Progenitor cell of endocrine pancreas (in vitro differentiated cells): ENCODE measurements around the gene CTNNA2. TPM values are rescaled to one million over a fixed set of nuclear protein-coding genes. Genes with fewer than 3 reads are reported as not detected.

Experiments
- DNase-seq: peaks from one replicate; pipeline ENCODE4 v3.0.0; 2021; ENCODE audit warnings: low spot score; ENCODE audit not compliant: unreplicated experiment
- H3K27ac Mint-ChIP-seq: 2 replicates; pipeline ENCODE4 v1.8.0; 2021; ENCODE audit warnings: mild to moderate bottlenecking, moderate library complexity, mixed read lengths
- H3K27me3 Mint-ChIP-seq: 2 replicates; pipeline ENCODE4 v1.8.0; 2021; ENCODE audit warnings: mixed read lengths
- H3K36me3 Mint-ChIP-seq: 2 replicates; pipeline ENCODE4 v1.8.0; 2022; ENCODE audit warnings: mixed read lengths; ENCODE audit not compliant: insufficient read depth
- H3K4me1 Mint-ChIP-seq: 2 replicates; pipeline ENCODE4 v1.8.0; 2021; ENCODE audit warnings: low read depth, mixed read lengths
- H3K4me3 Mint-ChIP-seq: 2 replicates; pipeline ENCODE4 v1.8.0; 2021; ENCODE audit warnings: low read depth, mild to moderate bottlenecking, moderate library complexity, mixed read lengths
- H3K9me3 Mint-ChIP-seq: 2 replicates; pipeline ENCODE4 v1.8.0; 2021; ENCODE audit warnings: low read depth, mixed read lengths
- total RNA-seq: library from RNA; stranded (reverse); gene quantifications from 2 replicates; pipeline ENCODE4 v1.2.1, GENCODE V29; 2021
- TF ChIP-seq, protein P1 (sequence below): fragments of 200-600 bp; sonication (generic); IDR thresholded peaks from one replicate; pipeline ENCODE4 v1.5.0; 2021; ENCODE audit warnings: antibody characterized with exemption, mild to moderate bottlenecking; ENCODE audit not compliant: unreplicated experiment

Gene CTNNA2
- total RNA-seq, 1 donor from 2014 or later: 10.2 TPM

DNA sequence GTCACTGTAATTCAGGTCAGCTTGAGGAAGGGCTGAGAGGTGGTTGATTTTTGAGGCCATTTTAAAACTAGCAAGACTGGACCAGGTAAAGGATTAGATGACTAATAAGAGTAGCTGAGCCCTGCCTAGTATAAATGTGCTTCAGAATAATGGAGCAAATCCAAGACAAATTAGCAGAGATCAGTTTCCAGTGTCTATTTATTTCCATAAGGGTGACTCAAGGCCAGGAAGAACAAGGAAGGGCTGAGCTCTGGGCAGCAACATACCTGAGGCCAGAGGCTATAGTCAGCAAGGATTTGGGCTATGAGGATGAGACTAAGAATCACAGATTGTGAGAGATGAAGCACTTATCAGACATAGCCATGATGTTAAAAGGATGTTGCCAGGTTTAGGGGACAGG lies 1130.7 kb downstream of the CTNNA2 start:
- Mint-ChIP-seq H3K9me3 (no peaks in the 10 kb centered on the region), H3K27ac (no peak overlapping the region), H3K36me3 (no peaks in the 10 kb centered on the region), H3K4me3 (no peak overlapping the region), H3K27me3 (peaks cover 20% of the 10 kb centered on the region), H3K4me1 (peaks cover 21% of the 10 kb centered on the region)
- DNase-seq: no peak
- TF ChIP-seq, protein P1, sequence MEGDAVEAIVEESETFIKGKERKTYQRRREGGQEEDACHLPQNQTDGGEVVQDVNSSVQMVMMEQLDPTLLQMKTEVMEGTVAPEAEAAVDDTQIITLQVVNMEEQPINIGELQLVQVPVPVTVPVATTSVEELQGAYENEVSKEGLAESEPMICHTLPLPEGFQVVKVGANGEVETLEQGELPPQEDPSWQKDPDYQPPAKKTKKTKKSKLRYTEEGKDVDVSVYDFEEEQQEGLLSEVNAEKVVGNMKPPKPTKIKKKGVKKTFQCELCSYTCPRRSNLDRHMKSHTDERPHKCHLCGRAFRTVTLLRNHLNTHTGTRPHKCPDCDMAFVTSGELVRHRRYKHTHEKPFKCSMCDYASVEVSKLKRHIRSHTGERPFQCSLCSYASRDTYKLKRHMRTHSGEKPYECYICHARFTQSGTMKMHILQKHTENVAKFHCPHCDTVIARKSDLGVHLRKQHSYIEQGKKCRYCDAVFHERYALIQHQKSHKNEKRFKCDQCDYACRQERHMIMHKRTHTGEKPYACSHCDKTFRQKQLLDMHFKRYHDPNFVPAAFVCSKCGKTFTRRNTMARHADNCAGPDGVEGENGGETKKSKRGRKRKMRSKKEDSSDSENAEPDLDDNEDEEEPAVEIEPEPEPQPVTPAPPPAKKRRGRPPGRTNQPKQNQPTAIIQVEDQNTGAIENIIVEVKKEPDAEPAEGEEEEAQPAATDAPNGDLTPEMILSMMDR: no peak

DNA sequence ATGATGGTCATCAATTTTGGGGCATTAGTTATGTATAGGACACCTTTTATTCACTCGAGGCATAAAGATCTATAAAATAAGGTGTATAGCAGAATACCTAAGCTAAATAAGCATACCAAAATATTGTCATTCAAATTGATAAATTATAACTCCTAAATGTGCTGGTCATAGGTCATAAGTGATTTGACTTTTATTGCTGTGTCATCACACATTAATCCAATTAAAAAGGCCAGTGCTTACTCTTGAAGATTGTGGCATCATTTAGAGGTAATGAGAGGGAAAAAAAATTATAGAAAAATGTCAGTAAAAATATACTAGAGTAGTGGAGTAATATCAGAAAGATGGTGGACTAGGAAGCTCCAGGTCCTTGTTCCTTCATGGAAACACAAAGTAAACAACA lies 1138.6 kb downstream of the CTNNA2 start:
- peaks cover 2% of the 10 kb centered on the region for H3K4me1 Mint-ChIP-seq
- TF ChIP-seq, protein P1: no peak
- no peak overlapping the region for H3K4me3 Mint-ChIP-seq
- H3K9me3 Mint-ChIP-seq: peaks cover 13% of the 10 kb centered on the region
- peaks cover 2% of the 10 kb centered on the region for H3K36me3 Mint-ChIP-seq
- H3K27ac Mint-ChIP-seq: no peak overlapping the region
- no peaks in the 10 kb centered on the region for H3K27me3 Mint-ChIP-seq
- no peak for DNase-seq

DNA sequence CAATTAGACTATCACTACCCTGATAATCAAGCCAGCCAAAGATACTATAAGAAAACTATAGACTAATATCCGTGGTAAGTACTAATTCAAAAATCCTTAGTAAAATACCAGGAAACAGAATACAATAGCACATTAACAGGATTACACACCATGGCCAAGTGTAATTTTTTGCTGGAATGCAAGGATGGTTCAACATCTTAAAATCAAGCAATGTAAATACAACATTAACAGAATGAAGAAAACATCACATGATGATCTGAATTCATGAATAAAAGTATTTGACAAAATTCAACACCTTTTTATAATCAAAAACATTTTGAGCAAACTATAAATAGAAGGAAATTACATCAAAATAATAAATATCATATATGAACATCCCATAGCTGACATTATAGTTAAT lies 1142.4 kb downstream of the CTNNA2 start:
- peaks cover 13% of the 10 kb centered on the region for H3K9me3 Mint-ChIP-seq
- TF ChIP-seq, protein P1: no peak
- H3K27me3 Mint-ChIP-seq: no peaks in the 10 kb centered on the region
- H3K4me3 Mint-ChIP-seq: no peak overlapping the region
- peaks cover 2% of the 10 kb centered on the region for H3K36me3 Mint-ChIP-seq
- H3K27ac Mint-ChIP-seq: no peak overlapping the region
- no peak for DNase-seq
- H3K4me1 Mint-ChIP-seq: no peaks in the 10 kb centered on the region

DNA sequence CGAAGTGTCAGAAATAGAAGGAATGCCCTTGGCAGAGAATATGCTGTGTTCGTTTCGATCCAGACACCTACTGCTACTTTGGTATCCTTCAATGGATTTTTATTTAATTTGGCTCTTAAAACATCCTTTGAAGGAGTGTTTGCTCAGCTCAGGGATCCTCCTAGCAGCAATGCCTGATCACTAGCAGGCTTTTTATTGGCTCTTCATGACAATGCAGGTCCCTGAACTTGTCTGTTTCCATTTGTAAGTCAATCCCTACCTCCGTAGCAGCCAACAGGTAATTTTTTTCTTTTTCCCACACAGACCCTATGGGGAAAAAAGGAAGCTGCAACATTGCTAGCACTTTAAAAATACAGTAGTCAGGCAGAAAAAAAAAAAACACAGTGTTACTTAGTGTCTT lies 1157.9 kb downstream of the CTNNA2 start:
- H3K4me1 Mint-ChIP-seq: peaks cover 2% of the 10 kb centered on the region
- DNase-seq: no peak
- no peaks in the 10 kb centered on the region for H3K9me3 Mint-ChIP-seq
- TF ChIP-seq, protein P1: no peak
- no peaks in the 10 kb centered on the region for H3K27me3 Mint-ChIP-seq
- H3K36me3 Mint-ChIP-seq: no peaks in the 10 kb centered on the region
- no peak overlapping the region for H3K4me3 Mint-ChIP-seq
- H3K27ac Mint-ChIP-seq: no peak overlapping the region

DNA sequence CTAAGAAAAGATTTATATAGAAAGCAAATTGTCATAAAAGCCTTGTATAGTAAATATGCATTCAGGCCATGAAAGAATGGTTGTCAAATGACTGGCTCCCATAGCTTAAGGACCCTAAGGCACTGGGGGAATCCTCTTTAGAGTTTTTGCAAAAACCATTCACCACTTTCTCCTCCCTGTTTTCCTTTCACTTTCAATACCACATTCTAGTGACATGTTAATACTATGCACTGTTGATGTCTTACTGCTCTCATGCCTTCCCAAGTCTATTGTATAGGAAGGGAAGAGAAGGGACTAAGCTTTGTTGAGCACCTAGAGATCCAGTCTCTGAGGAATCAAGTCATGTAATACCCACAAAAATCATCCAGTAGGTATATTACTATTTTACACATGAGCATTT lies 1174.7 kb downstream of the CTNNA2 start:
- H3K4me1 Mint-ChIP-seq: no peaks in the 10 kb centered on the region
- H3K4me3 Mint-ChIP-seq: no peak overlapping the region
- H3K36me3 Mint-ChIP-seq: no peaks in the 10 kb centered on the region
- no peaks in the 10 kb centered on the region for H3K9me3 Mint-ChIP-seq
- TF ChIP-seq, protein P1: no peak
- no peaks in the 10 kb centered on the region for H3K27me3 Mint-ChIP-seq
- no peak overlapping the region for H3K27ac Mint-ChIP-seq
- no peak for DNase-seq

DNA sequence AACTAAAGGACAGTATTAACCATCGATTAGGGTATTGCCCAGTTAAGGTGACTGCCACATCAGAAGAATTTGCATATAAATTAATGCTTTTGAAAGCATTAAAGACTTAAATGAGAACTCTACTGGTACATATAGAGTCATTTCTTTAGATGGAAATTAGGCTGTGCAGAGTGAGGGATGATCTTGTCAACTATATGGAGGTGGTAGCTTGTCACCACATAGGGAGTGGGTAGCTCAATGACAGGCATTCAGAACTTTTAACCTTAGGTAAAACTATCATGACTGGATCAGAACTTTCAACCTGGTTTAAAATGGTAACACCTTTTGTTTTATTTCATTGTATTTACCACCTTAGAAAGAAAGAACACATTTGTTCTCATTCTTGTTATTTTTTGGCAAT lies 1176.3 kb downstream of the CTNNA2 start:
- H3K27me3 Mint-ChIP-seq: no peaks in the 10 kb centered on the region
- no peak overlapping the region for H3K27ac Mint-ChIP-seq
- H3K9me3 Mint-ChIP-seq: no peaks in the 10 kb centered on the region
- DNase-seq: no peak
- no peaks in the 10 kb centered on the region for H3K36me3 Mint-ChIP-seq
- TF ChIP-seq, protein P1: no peak
- H3K4me1 Mint-ChIP-seq: no peaks in the 10 kb centered on the region
- no peak overlapping the region for H3K4me3 Mint-ChIP-seq
